IPS DF 19.7 (cell line): Measurements from ENCODE around the gene CD302.
"Not testable (repeated sequence)": the region's sequence is repeated elsewhere in the genome, so short reads cannot be mapped to it uniquely, and the experiment has no call there.

Experiments used
- DNase-seq: peaks from one replicate; pipeline ENCODE4 v3.0.0-alpha.2; 2013; ENCODE audit warnings: low read depth, low spot score

Gene CD302

GRCh38 chr2:159750873-159751272, 47.1 kb downstream of the CD302 start:
- DNase-seq = no peak

- DNase-seq = no peak
Observed at GRCh38 chr2:159748089-159748488, 49.9 kb downstream of the CD302 start.

- DNase-seq = not testable (repeated sequence)
Observed at GRCh38 chr2:159745237-159745636, 52.8 kb downstream of the CD302 start.

GRCh38 chr2:159744363-159744762, 53.6 kb downstream of the CD302 start:
- no peak for DNase-seq

DNA sequence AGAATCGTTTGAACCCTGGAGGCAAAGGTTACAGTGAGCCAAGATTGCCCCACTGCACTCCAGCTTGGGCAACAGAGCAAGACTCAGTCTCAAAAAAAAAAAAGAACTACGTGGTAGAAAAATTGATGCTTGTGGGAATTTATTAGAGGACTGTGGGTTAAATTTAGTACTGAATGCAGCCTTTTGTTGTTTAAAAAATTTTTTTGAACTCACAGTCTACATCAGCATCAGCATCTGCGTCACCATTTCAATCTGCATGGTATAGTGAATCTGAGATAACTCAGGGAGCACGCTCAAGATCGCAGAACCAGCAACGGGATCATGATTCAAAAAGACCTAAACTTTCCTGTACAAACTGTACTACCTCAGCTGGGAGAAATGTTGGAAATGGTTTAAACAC, 55.2 kb downstream of the CD302 start:
- DNase-seq = no peak

- no peak for DNase-seq
Observed at GRCh38 chr2:159738509-159739390, 59.3 kb downstream of the CD302 start.

GRCh38 chr2:159737917-159738296, 60.1 kb downstream of the CD302 start:
- DNase-seq = no peak

DNA sequence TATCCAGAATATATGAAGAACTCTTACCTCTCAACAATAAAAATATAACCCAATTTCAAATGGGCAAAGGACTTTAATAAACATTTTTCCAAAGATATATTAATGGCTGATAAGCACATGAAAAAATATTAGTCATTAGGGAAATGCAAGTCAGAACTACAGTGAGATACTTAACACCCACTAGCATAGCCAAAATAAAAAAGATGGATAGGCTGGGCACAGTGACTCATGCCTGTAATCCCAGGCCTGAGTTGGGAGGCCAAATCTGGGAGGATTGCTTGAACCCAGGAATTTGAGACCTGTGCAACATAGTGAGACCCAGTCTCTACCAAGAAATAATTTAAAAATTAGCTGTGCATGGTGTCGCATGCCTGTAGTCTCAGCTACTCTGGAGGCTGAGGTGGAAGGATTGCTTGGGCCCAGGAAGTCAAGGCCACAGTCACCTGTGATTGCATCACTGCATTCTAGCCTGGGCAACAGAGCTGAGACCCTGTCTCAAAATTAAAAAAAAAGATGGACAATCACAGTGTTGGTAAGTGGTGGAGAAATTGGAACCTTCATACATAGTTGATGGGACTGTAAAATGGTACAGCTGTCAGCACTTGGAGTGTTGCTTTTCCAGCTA, 60.6 kb downstream of the CD302 start:
- no peak for DNase-seq

GRCh38 chr2:159736048-159736447, 62.0 kb downstream of the CD302 start:
- DNase-seq = no peak

DNA sequence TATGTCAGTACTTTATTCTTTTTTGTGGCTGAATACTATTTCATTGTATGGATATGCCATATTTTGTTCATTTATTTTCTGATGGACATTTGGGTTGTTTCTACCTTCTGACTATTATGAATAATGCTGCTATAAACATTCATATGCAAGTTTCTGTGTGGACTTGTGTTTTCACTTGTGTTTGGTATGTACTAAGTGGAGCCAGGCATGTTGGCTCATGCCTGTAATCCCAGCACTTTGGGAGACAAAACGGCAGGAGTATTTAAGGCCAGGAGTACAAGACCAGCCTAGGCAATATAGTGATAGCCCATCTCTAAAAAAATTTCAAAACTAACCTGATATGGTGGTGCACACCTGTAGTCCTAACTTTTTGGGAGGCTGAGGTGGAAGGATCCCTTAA, 62.4 kb downstream of the CD302 start:
- no peak for DNase-seq

- no peak for DNase-seq
Observed at GRCh38 chr2:159728629-159729028, 69.4 kb downstream of the CD302 start.

DNA sequence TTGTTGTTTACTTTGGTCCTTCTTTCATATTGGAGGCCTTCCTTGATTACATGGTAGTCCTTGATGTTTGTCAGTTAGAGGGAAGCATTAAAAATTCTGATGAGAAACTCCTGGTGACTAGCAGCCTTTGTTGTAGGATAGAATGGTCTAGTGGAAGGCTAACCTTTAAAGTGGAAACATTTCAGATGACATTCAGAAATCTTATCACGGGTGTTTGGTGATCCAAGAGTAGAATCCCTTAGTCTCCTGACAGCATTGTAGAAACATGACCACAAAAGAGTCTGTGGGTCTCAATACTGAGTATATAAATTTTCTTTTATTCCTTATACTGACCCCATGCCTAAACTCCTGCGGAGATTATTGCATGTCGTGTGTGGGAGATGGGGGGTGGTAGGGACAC, 72.3 kb downstream of the CD302 start:
- DNase-seq = no peak

DNA sequence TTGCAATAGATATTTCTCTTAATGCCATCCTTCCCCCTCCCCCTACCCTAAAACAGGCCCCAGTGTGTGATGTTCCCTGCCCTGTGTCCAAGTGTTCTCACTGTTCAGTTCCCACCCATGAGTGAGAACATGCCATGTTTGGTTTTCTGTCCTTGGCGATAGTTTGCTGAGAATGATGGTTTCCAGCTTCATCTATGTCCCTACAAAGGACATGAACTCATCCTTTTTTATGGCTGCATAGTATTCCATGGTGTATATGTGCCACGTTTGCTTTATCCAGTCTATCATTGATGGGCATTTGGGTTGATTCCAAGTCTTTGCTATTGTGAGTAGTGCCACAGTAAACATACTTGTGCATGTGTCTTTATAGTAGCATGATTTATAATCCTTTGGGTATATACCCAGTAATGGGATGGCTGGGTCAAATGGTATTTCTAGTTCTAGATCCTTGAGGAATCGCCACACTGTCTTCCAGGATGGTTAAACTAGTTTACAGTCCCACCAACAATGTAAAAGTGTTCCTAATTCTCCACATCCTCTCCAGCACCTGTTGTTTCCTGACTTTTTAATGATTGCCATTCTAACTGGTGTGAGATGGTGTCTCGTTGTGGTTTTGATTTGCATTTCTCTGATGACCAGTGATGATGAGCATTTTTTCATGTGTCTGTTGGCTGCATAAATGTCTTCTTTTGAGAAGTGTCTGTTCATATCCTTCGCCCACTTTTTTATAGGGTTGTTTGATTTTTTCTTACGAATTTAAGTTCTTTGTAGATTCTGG, 73.0 kb downstream of the CD302 start:
- DNase-seq = not testable (repeated sequence)

GRCh38 chr2:159722580-159722979, 75.4 kb downstream of the CD302 start:
- DNase-seq = no peak

GRCh38 chr2:159720676-159721075, 77.3 kb downstream of the CD302 start:
- no peak for DNase-seq
